ENCODE measurements around the gene AMBN. TPM values are rescaled to one million over a fixed set of nuclear protein-coding genes. Genes with fewer than 3 reads are reported as not detected.

AMBN gene
- polyA plus RNA-seq, 3 donors, result not detected

GRCh38 chr4:70586841-70587240 lies 5.2 kb upstream of the AMBN start:
- intact Hi-C loops (cut with micrococcal nuclease), result no loop called here
- Mint-ChIP-seq H3K27me3 (ENCODE audit: low read depth in 3 of 3) (no peaks in the 10 kb centered on the region), H3K9me3 (no peaks in the 10 kb centered on the region), H3K36me3 (no peaks in the 10 kb centered on the region), H3K27ac (no peak overlapping the region), H3K4me1 (no peaks in the 10 kb centered on the region), H3K4me3 (no peak overlapping the region)
- Histone ChIP-seq H3K4me2 (replicated peaks; ENCODE audit: extremely low read depth, low read length, poor library complexity, severe bottlenecking) (no peak overlapping the region), H2AFZ (ENCODE audit: insufficient read depth, low read depth, low read length, poor library complexity, severe bottlenecking) (no peak overlapping the region), H3K9ac (ENCODE audit: insufficient read depth, low read length, poor library complexity, severe bottlenecking) (no peak overlapping the region), H3K27ac (ENCODE audit: low read depth in 1 of 2, low read length in 2 of 2) (no peak overlapping the region), H3K79me2 (ENCODE audit: insufficient read depth, low read length) (no peaks in the 10 kb centered on the region), H3K36me3 (replicated peaks in 1 of 2; ENCODE audit: control insufficient read depth in 1 of 2, insufficient read depth in 2 of 2, low read length in 2 of 2) (no peaks in the 10 kb centered on the region), H3K4me1 (ENCODE audit: control insufficient read depth in 1 of 2, insufficient read depth in 2 of 2, low read length in 2 of 2) (no peaks in the 10 kb centered on the region), H3K4me3 (replicated peaks in 1 of 3; ENCODE audit: low read depth in 2 of 3, low read length in 3 of 3) (no peak overlapping the region), H3K27me3 (ENCODE audit: control insufficient read depth in 2 of 2, insufficient read depth in 2 of 2, low read length in 2 of 2) (no peaks in the 10 kb centered on the region), H4K20me1 (ENCODE audit: insufficient read depth, low read length) (no peaks in the 10 kb centered on the region), H3K9me3 (replicated peaks in 1 of 2; ENCODE audit: control insufficient read depth in 1 of 2, insufficient read depth in 1 of 2, low read length in 2 of 2) (no peaks in the 10 kb centered on the region)
- DNase-seq, result no peak
- WGBS (ENCODE audit: insufficient coverage), result no CpG with 5 or more reads among the region's 2 CpGs
- no peak for TF ChIP-seq CTCF (IDR thresholded peaks at IDR 0.05)

- Histone ChIP-seq H3K9me3 (replicated peaks in 1 of 2; ENCODE audit: control insufficient read depth in 1 of 2, insufficient read depth in 1 of 2, low read length in 2 of 2) (no peaks in the 10 kb centered on the region), H3K79me2 (ENCODE audit: insufficient read depth, low read length) (no peaks in the 10 kb centered on the region), H3K4me2 (replicated peaks; ENCODE audit: extremely low read depth, low read length, poor library complexity, severe bottlenecking) (no peak overlapping the region), H3K9ac (ENCODE audit: insufficient read depth, low read length, poor library complexity, severe bottlenecking) (no peak overlapping the region), H2AFZ (ENCODE audit: insufficient read depth, low read depth, low read length, poor library complexity, severe bottlenecking) (no peak overlapping the region), H3K27me3 (ENCODE audit: control insufficient read depth in 2 of 2, insufficient read depth in 2 of 2, low read length in 2 of 2) (no peaks in the 10 kb centered on the region), H3K4me1 (ENCODE audit: control insufficient read depth in 1 of 2, insufficient read depth in 2 of 2, low read length in 2 of 2) (no peaks in the 10 kb centered on the region), H3K4me3 (replicated peaks in 1 of 3; ENCODE audit: low read depth in 2 of 3, low read length in 3 of 3) (no peak overlapping the region), H4K20me1 (ENCODE audit: insufficient read depth, low read length) (no peaks in the 10 kb centered on the region), H3K36me3 (replicated peaks in 1 of 2; ENCODE audit: control insufficient read depth in 1 of 2, insufficient read depth in 2 of 2, low read length in 2 of 2) (no peaks in the 10 kb centered on the region), H3K27ac (ENCODE audit: low read depth in 1 of 2, low read length in 2 of 2) (no peak overlapping the region)
- intact Hi-C loops (cut with micrococcal nuclease), result no loop called here
- no peak for DNase-seq
- H3K4me1 Mint-ChIP-seq, result no peaks in the 10 kb centered on the region
- no peaks in the 10 kb centered on the region for H3K9me3 Mint-ChIP-seq
- H3K4me3 Mint-ChIP-seq, result no peak overlapping the region
- H3K27me3 Mint-ChIP-seq (ENCODE audit: low read depth in 3 of 3), result no peaks in the 10 kb centered on the region
- no peak overlapping the region for H3K27ac Mint-ChIP-seq
- no peak for TF ChIP-seq CTCF (IDR thresholded peaks at IDR 0.05)
- no peaks in the 10 kb centered on the region for H3K36me3 Mint-ChIP-seq
These were observed 2.3 kb upstream of the AMBN start for GRCh38 chr4:70589785-70590184.

Measured in CD14-positive monocyte (primary cell).